ENCODE results near the gene EIF4E1B.

DNA sequence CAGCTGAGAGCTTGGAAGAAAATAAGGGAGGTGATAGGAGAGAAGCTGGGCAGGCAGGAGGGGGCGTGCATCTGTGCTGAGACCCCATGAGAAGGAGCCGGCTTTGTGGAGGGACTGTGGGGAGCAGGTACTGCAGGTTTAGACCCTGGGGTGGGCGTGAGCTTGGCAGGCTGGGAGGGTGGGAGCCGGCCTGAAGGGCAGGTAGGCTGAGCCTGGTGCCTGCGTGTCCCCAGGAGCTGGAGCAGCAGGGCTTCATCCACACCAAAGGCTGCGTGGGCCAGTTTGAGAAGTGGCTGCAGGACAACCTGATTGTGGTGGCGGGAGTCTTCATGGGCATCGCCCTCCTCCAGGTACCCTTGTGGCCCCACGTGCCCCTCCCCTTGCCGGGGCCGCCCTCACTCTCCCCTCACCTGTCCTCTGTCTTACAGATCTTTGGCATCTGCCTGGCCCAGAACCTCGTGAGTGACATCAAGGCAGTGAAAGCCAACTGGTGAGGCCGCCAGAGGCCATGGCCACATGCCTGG lies 26.1 kb downstream of the EIF4E1B start:
- TF ChIP-seq EZH2 (IDR thresholded peaks at IDR 0.05) = no peak
- TF ChIP-seq POLR2AphosphoS5 (IDR thresholded peaks at IDR 0.05; ENCODE audit: borderline replicate concordance, low read depth, low read length) = no peak
- no peak for TF ChIP-seq FOXP2 (optimal IDR thresholded peaks at IDR 0.05; ENCODE audit: control extremely low read depth, extremely low read length, insufficient read depth)

Data from SK-N-MC (cell line).